GM12873 (cell line): Measurements from ENCODE around the gene CEBPZOS.

Source experiments
- TF ChIP-seq, protein P1 (sequence below): IDR thresholded peaks from 2 replicates; pipeline ENCODE4 v1.5.1; 2012; ENCODE audit warnings: low read depth, mild to moderate bottlenecking, moderate library complexity, low read length, control low read depth; ENCODE audit not compliant: insufficient read depth; ENCODE audit errors: missing control alignments

CEBPZOS gene

DNA sequence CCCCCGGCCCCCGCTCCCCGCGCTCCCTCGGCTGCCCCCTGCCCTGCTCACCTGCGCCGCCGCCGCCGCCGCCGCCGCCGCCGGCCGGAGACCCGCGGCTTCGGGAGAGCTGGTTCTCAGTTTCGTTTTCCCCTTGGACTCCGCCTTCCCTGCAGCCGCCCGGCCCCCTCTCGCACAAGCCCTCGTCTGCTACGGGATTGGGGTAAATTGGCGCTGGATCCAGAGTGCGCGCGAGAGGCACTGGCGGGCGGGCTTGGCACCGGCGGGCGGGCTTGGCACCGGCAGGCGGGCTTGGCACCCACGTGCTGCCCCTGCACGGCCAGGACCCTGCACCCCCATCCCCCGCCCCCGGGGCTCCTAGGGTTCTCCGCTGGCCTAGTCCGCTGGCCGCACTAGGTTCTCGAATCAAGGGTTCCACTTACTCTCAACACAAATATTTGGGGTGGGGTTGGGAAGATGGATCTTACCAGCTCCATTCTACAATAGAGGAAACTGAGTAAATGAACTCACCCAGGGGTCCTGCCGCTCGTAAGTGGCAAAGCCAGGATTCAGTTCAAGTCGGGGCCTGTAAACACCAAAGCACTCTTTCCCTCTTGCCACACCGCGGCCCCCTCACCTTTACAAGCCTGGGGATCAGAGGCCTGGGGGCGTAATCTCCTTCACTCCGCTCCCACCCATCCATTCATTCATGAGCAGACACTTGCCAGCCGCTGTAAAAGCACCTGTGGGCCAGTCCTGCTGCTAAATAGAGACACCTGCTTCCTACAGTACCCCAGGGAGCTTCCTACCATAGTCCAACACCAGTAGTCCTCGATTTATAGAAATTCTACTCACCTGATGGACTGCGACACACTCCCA, 39.2 kb upstream of the CEBPZOS start, which contains the start of gene EIF2AK2:
TSS of gene EIF2AK2 (minus strand) at position 124 of the 858 bp plus-strand sequence. CDS start 9,174 bp downstream, outside the sequence.
- TF ChIP-seq, protein P1, sequence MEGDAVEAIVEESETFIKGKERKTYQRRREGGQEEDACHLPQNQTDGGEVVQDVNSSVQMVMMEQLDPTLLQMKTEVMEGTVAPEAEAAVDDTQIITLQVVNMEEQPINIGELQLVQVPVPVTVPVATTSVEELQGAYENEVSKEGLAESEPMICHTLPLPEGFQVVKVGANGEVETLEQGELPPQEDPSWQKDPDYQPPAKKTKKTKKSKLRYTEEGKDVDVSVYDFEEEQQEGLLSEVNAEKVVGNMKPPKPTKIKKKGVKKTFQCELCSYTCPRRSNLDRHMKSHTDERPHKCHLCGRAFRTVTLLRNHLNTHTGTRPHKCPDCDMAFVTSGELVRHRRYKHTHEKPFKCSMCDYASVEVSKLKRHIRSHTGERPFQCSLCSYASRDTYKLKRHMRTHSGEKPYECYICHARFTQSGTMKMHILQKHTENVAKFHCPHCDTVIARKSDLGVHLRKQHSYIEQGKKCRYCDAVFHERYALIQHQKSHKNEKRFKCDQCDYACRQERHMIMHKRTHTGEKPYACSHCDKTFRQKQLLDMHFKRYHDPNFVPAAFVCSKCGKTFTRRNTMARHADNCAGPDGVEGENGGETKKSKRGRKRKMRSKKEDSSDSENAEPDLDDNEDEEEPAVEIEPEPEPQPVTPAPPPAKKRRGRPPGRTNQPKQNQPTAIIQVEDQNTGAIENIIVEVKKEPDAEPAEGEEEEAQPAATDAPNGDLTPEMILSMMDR, result no peak

DNA sequence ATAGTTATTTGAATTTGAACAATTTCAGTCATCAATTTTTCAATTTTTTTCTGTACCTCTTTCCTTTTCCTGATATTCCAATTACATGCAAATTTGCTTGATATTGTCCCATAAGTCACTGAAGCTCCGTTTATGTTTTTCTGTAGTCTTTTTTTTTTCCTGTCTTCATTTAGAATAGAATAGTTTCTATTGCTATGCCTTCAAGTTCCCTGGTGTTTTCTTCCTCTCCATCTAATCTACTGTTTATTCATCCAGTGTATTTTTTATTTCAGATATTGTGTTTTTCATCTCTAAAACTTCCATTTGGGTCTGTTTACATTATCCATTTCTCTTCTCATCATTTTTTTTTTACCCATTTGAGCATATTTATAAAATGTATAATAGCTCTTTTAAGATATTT, 31.5 kb upstream of the CEBPZOS start:
- TF ChIP-seq, protein P1, result no peak

DNA sequence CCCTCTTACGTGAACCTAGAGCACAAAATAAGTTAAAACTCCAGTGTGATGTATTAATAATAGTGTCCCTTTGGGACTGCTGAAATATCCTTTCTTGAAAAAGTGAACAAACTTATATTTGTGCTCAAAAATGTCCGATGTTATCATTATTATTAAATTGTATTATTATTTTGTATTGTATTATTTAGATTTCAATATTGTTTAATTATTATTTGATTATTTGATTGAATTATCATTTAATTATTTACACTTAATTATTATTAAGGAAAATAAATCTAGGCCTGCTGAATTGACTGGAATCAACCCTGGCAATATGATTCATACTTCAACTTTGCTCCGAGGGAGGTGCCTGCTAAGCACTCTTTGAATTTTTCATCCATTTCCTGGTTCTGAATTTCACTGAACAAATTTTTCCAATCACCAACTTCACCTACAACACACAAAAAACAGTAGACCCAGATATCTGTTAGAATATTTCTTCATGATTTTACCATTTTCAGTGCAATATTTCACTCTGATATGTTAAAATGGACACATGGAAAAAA, 28.6 kb upstream of the CEBPZOS start:
- TF ChIP-seq, protein P1, result no peak

- TF ChIP-seq, protein P1, result peak; percentile 71
These were observed 27.9 kb upstream of the CEBPZOS start for GRCh38 chr2:37168217-37168981.

DNA sequence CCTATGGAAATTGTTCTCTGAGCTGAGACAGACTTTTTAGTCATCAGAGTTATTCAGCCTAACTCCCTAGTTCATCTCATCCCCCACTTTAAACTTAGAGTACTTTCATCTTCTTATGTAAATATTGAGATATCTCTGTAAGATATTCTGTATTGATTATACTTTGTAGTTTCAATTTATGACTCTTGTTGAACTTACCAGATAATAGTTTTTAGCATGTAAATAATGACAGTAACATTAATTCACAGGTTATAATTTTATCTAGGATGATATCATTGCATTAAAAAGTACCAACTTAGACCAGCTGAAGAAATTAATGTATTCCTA, 24.7 kb upstream of the CEBPZOS start:
- TF ChIP-seq, protein P1, result no peak

- TF ChIP-seq, protein P1, result no peak
These were observed 22.6 kb upstream of the CEBPZOS start for GRCh38 chr2:37173741-37174140.
